ENCODE measurements around the gene GID8. TPM values are rescaled to one million over a fixed set of nuclear protein-coding genes. Genes with fewer than 3 reads are reported as not detected.

The GID8 gene
- total and polyA plus RNA-seq, 2 of the 13 experiments (the other 11 are each of a cell fraction or from before 2014, with no cell fraction given), result 39.6 to 59.8 TPM

DNA sequence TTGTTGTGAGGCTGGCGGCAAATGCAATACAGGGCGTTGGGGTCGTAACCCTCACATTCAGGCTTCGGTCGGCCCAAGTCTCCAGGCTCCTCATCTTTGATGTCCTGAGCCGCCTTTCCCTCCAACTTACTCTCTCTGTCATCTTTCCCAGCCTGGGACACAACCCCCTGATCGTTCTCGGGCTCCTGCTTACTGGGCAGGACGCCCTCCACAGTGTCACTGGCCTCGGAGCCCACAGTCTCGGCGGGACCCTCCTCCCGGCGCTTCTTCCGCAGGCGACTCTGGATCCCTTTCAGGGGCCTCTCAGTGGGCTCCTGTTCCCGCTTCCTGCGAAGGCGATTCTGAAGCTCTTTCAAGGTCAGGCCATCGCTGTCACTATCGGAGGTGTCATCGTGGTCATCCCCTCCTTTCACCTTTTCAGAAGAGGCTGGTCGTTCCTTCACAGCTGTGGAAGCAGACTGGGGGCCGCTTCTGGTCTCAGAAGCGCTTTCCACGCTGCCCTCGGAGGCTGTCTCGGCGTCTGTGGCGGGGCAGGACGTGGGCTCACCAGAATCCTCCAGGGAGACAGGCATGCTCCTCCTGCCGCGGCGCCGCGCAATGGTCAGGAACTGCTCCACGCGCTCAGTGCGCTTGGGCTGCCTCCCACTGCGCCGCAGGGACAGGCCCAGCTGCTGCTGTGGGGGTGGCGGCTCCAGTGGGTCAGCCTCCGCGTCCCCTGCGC lies 27.0 kb upstream of the GID8 start:
- WGBS (ENCODE audit: low lambda C conversion rate), result 98% methylated on average over 45 of the region's 45 CpGs
- H3K79me2 ChIP-seq (ENCODE audit: insufficient read depth, low read length), result peaks cover 87% of the 10 kb centered on the region
- no peak overlapping the region for H2AFZ ChIP-seq (ENCODE audit: low read length)
- no peak overlapping the region for H3K4me2 ChIP-seq (ENCODE audit: low read depth, low read length)
- intact Hi-C loops (cut with micrococcal nuclease; ENCODE audit: unreplicated experiment), result no loop called here
- no peaks in the 10 kb centered on the region for H3K9me3 ChIP-seq (ENCODE audit: low read length)
- peaks cover 69 to 77% of the 10 kb centered on the region in 2 experiments for H3K36me3 ChIP-seq (replicated peaks in 1 of 2; ENCODE audit: control insufficient read depth in 1 of 2, insufficient read depth in 2 of 2, low read length in 2 of 2)
- DNase-seq (ENCODE audit: low spot score) (no peak), FAIRE-seq (no peak), ATAC-seq (no peak)
- no peaks in the 10 kb centered on the region for H3K27me3 ChIP-seq (ENCODE audit: control insufficient read depth in 1 of 2, insufficient read depth in 2 of 2, low read length in 2 of 2)
- POLR2A ChIA-PET, result interaction anchor here (3.9 to 6.3 kb wide), 2 partner anchors 27 to 43 kb away, joined by 19 to 54 read pairs; partner anchors contain the start of genes GID8 and SLC17A9
- H4K20me1 ChIP-seq (ENCODE audit: insufficient read depth, low read length), result peaks cover 76% of the 10 kb centered on the region
- H3K9ac ChIP-seq (ENCODE audit: insufficient read depth, low read depth, low read length), result no peak overlapping the region
- no peak overlapping the region for H3K27ac ChIP-seq (ENCODE audit: extremely low read length, insufficient read depth, low read length)
- peaks cover 34% of the 10 kb centered on the region for H3K4me1 ChIP-seq (ENCODE audit: insufficient read depth, low read length)
- in situ Hi-C loops (cut with HindIII; ENCODE audit: extremely low pct_ligation_motif_present, low pct_unique_long_range_greater_than_20kb), result no loop called here
- CTCF ChIA-PET (ENCODE audit: low intra/inter-chr PET ratio, low total read pairs), result no interaction called here
- no peak overlapping the region for H3K4me3 ChIP-seq (replicated peaks in 1 of 3; ENCODE audit: insufficient read depth in 1 of 3, low read depth in 2 of 3, low read length in 3 of 3)
- no TSS peak for BruUV-seq (replicated peaks)
- TF ChIP-seq SATB2 (CRISPR knock-in tag; IDR thresholded peaks at IDR 0.05), result no peak
- no peak for TF ChIP-seq RFXANK (CRISPR knock-in tag; IDR thresholded peaks at IDR 0.05)
- TF ChIP-seq KDM5B (CRISPR knock-in tag; IDR thresholded peaks at IDR 0.05; ENCODE audit: borderline replicate concordance), result no peak
- TF ChIP-seq HNRNPK (IDR thresholded peaks at IDR 0.05; ENCODE audit: low read depth, low read length, poor library complexity, severe bottlenecking), result no peak
- TF ChIP-seq ZC3H4 (CRISPR knock-in tag; IDR thresholded peaks at IDR 0.05; ENCODE audit: borderline replicate concordance), result 0 out of 2 replicates have a peak, but pooled peaks have one; percentile 22
- TF ChIP-seq, protein P1, sequence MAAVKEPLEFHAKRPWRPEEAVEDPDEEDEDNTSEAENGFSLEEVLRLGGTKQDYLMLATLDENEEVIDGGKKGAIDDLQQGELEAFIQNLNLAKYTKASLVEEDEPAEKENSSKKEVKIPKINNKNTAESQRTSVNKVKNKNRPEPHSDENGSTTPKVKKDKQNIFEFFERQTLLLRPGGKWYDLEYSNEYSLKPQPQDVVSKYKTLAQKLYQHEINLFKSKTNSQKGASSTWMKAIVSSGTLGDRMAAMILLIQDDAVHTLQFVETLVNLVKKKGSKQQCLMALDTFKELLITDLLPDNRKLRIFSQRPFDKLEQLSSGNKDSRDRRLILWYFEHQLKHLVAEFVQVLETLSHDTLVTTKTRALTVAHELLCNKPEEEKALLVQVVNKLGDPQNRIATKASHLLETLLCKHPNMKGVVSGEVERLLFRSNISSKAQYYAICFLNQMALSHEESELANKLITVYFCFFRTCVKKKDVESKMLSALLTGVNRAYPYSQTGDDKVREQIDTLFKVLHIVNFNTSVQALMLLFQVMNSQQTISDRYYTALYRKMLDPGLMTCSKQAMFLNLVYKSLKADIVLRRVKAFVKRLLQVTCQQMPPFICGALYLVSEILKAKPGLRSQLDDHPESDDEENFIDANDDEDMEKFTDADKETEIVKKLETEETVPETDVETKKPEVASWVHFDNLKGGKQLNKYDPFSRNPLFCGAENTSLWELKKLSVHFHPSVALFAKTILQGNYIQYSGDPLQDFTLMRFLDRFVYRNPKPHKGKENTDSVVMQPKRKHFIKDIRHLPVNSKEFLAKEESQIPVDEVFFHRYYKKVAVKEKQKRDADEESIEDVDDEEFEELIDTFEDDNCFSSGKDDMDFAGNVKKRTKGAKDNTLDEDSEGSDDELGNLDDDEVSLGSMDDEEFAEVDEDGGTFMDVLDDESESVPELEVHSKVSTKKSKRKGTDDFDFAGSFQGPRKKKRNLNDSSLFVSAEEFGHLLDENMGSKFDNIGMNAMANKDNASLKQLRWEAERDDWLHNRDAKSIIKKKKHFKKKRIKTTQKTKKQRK (IDR thresholded peaks at IDR 0.05; ENCODE audit: low read length), result no peak
- TF ChIP-seq GATAD2A (CRISPR knock-in tag; IDR thresholded peaks at IDR 0.05), result no peak
- no peak for TF ChIP-seq MYNN (CRISPR knock-in tag; IDR thresholded peaks at IDR 0.05; ENCODE audit: low read depth)
- TF ChIP-seq ZBTB38 (CRISPR knock-in tag; IDR thresholded peaks at IDR 0.05), result peak; percentile 82; the same call in 1 of the 2 replicates
- no peak for TF ChIP-seq MAFK (conservative IDR thresholded peaks at IDR 0.05 in 1 of 2, IDR thresholded peaks at IDR 0.05 in 1 of 2; ENCODE audit: low read length in 2 of 2)
- TF ChIP-seq, protein P2, sequence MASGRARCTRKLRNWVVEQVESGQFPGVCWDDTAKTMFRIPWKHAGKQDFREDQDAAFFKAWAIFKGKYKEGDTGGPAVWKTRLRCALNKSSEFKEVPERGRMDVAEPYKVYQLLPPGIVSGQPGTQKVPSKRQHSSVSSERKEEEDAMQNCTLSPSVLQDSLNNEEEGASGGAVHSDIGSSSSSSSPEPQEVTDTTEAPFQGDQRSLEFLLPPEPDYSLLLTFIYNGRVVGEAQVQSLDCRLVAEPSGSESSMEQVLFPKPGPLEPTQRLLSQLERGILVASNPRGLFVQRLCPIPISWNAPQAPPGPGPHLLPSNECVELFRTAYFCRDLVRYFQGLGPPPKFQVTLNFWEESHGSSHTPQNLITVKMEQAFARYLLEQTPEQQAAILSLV (CRISPR knock-in tag; IDR thresholded peaks at IDR 0.05; ENCODE audit: borderline replicate concordance), result 0 out of 2 replicates have a peak, but pooled peaks have one; percentile 62
- peak; percentile 67 for TF ChIP-seq RBM22 (optimal IDR thresholded peaks at IDR 0.05; ENCODE audit: low read length)
- no peak for TF ChIP-seq JUNB (CRISPR knock-in tag; IDR thresholded peaks at IDR 0.05; ENCODE audit: borderline replicate concordance)
- no peak for TF ChIP-seq MTF1 (CRISPR knock-in tag; IDR thresholded peaks at IDR 0.05)
- no peak for TF ChIP-seq FOXA1 (IDR thresholded peaks at IDR 0.05)
- TF ChIP-seq FOXA1 (CRISPR knock-in tag; IDR thresholded peaks at IDR 0.05), result no peak
- TF ChIP-seq ZBTB7A (CRISPR knock-in tag; IDR thresholded peaks at IDR 0.05), result 0 out of 2 replicates have a peak, but pooled peaks have one; percentile 23
- 0 out of 2 replicates have a peak, but pooled peaks have one; percentile 16 for TF ChIP-seq SPEN (CRISPR knock-in tag; IDR thresholded peaks at IDR 0.05; ENCODE audit: low read depth)
- TF ChIP-seq NFE2 (CRISPR knock-in tag; IDR thresholded peaks at IDR 0.05), result no peak
